Skin epidermis (tissue), 12 donors: ENCODE results near the gene FOXA3.

ENCODE experiments used
- H3K27ac ChIP-seq, 21 experiments: fragments of 200-600 bp; sonication (generic) in 11 of 21; one replicate each; pipeline ENCODE4 v1.5.0; 2020; ENCODE audit warnings: mild to moderate bottlenecking in 3 of 21, inconsistent platforms in 2 of 21, moderate library complexity in 2 of 21
- H3K4me3 ChIP-seq, 7 experiments: fragments of 200-600 bp; sonication (generic) in 2 of 7; one replicate each; pipeline ENCODE4 v1.5.0; 2020; ENCODE audit warnings: inconsistent platforms in 2 of 7, mild to moderate bottlenecking in 2 of 7, moderate library complexity in 1 of 7

The FOXA3 gene

DNA sequence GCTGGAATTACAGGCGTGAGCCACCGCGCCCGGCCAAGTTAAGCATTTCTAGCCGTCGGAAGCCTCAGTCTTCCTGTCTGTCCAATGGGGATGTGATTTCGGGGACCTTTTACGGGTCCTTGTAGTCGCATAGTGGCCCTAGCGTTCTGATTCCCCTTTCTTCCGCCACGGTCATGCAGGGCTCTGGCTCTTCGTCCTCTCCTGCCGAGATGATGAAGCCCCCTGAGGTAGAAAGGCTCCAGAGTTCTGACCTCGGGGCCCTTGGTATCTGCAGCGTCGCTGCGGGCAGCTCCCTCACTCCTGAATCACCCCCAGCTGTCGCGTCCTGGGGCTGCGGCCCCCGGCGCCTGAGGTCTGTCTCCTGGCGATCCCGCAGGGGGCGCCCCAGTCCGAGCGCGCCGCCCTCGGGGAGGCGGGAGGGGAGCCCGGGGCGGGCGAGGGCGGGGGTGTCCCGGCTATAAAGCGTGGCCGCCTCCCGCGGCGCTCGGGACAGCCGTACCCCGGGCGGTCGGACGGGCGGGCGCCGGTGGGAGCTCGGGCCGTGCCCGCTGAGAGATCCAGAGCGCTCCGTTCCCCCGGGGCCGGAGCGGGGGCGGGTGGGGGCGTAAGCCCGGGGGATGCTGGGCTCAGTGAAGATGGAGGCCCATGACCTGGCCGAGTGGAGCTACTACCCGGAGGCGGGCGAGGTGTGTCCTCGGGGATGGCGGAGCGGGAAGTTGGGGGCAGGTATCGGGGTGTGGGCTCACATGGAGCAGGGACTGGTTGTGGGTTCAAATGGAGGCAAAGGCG lies at the start of gene FOXA3:
TSS of gene FOXA3 (plus strand) at position 487 of the 789 bp plus-strand sequence. CDS start at position 618, 131 bp downstream.
- peak within 1 kb of the TSS in 2 of 21 experiments; percentile 94 to 95 for H3K27ac ChIP-seq
- peak within 1 kb of the TSS; percentile 67 to 97 (median 92) for H3K4me3 ChIP-seq

DNA sequence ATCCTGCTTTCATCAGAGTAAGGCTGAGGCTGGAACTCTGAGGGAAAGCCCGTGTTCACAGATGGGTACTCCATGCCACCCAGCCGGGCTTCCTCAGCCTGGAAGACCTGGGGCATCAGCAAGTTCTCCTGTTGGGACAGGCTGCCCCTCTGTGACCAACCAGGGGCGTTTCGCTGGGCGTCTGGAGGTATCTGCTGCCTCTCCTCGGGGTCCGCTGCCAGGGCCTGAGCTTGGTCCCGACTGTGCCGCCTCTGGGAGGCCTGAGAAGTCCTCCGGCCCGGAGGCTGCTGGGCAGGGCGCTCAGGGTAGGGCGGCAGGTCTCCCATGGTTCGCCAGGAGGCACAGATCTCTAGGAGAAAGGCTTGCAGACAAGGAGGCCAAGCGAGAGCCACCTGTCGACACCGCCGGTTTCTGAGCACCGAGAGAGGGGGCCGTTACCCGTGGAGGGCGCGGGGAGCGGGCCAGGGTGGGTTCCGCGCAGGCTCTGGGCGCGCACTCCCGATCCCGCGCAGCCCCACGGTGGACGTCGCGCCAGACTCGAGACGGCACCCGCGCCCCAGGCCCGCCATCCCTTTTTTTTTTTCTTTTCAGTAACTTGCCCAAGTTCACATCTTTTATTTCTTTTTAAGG lies 49.2 kb upstream of the FOXA3 start, which contains the start of gene RSPH6A:
TSS of gene RSPH6A (minus strand) at position 458 of the 630 bp plus-strand sequence. CDS start at position 326, 132 bp downstream.
- Histone ChIP-seq H3K27ac (peak within 1 kb of the TSS in 1 of 21 experiments; percentile 26), H3K4me3 (peak within 1 kb of the TSS in 3 of 7 experiments; percentile 1 to 18 (median 11))

DNA sequence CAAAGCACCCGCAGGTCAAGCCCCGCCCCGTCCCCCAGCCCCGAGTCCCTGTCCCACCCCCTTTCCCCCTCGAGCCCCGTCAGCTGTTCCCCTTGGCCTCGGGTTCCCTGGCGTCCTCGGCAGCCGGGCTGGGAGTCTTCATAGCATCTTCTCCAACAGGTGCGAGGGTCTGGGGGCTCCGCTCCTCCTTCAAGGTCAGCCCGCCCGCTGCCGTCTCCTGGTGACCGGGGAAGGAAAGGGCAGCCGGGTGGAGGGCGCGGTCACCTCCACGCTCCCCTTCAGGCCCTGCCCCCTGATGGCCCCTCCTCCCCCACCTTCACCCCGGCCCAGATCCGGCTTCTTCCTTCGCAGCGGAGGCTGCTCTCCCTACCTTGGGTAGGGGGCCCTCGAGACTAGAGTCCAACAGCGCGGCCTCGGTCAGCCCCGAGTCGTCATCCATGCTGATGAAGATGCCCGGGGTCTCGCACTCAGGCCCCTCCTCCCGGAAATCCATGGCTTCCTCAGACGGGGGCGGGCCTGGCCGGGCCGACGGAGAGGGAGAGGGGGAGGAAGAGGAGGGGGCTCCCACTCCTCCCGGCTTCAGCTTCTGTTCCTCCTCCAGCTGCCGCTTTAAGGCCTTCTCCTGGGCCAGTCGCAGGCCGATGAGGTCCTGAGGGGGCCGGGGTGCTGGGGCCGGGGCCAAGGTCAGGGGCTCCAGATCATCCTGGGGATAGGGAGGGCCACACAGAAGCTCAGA lies 48.5 kb upstream of the FOXA3 start:
- Histone ChIP-seq H3K4me3 (peak overlapping the region in 3 of 7 experiments; percentile 1 to 18 (median 11)), H3K27ac (no peak overlapping the region)

DNA sequence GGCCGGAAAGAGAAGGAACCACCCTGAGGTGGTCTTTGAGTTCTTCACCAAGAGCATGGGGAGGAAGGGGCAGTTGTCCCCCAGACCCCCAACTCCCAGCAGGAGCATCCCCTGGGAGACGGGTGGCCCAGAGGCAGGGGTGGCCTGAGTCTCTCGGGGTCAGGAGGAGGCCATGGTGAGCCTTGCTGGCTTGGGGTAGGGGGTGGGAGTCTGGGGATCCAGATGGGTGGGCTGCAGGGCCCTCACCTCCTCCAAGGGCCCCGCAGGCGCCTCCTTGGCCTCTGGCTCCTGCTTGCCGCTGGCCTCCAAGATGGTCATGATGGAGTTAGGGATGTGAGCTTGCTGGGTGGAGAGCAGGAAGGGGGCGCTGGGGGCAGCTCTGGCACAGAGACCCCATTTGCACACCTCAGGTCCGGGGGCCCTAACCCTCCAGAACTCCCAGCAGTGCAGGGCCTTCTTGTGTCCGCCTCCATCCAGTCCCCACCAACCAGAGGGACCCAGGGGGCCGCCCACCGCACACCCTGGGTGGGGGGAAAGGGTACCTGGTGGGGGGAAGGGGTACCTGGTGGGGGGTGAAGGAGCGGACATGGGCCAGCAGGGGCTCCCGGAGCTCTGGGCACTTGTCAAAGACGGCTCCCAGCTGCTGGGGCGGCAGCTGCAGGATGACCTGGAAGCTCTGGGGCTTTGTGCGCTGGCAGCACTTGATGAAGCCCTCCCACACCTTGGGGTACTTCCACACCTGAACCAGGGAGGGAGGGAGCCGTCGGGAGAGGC lies 47.7 kb upstream of the FOXA3 start:
- Histone ChIP-seq H3K27ac (no peak overlapping the region), H3K4me3 (no peak overlapping the region)

DNA sequence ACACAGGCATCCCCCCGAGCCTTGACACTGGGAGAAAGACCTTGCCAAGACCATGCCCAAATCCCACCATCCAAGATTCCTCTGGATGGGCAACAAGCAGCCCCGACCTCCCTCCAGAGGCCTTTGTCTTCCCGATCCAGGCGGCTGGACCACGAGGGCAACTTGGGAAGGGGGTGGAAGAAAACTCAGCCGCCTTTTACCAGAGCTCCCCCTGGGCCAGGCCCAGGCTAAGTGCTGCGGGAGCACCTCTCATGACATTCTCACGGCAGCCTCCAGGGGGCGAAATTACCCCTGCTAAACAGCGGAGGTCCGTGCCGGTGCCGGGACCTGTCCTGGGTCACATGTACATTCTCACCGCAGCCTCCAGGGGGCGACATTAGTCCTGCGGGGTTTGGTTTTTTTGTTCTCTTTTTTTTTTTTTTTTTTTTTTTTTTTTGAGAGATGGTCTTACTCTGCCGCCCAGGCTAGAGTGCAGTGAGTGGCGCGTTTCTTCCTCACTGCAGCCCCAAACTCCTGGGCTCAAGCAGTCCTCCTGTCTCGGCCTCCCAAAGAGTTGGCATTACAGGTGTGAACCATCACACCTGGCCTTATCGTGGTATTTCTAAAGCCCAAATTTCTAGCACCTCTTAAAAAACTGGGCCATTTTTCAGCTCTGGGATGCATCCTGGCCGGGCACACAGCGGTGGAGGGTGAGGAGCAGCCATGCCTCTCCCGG lies 47.0 kb upstream of the FOXA3 start:
- H3K4me3 ChIP-seq: no peak overlapping the region
- H3K27ac ChIP-seq: no peak overlapping the region

DNA sequence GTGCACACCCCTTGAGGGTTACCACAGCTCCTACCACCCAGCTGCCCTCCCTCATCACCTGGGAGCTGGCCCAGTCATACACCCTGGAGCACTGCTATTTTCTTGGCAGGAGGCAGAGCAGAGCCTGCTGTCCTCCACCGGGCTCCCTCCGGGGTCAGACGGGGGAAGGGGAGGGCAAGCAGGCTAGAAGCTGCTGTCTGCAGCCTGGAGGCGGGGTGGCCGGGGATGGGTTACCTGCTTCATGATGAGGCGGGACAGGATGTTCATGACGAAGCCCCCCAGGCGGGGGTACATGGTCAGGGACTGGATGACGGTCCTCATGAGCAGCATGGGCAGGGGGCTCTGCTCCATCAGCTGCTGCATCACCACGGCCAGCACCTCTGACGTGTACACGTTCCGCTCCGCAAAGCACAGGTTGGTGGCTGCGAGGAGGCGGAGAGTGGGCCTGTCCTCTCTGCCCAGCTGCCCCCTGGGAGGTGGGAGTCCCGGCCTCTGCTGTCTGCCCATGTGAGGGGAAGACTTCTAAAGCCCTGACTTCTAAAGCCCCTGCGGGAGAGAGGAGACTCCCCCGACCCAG lies 46.3 kb upstream of the FOXA3 start:
- Histone ChIP-seq H3K27ac (no peak overlapping the region), H3K4me3 (no peak overlapping the region)

DNA sequence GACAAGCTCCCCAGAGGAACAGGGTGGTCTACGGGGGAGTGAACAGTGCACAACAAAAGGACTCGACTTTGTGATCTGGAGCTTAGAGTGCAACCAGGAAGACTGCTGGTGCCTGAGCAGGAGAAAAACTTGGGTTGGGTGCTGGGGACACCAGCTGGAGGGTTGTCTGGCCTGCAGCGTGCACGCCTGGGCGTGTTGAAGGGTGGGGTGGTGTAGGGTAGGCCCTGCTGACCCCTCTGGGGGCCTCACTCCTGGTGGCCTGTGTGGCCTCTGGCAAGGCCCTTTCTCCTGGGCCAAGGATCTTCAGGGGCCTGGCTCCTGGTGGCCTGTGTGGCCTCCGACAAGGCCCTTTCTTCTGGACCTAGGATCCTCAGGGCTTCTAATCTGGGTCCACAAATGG lies 44.4 kb upstream of the FOXA3 start:
- Histone ChIP-seq H3K27ac (no peak overlapping the region), H3K4me3 (no peak overlapping the region)

DNA sequence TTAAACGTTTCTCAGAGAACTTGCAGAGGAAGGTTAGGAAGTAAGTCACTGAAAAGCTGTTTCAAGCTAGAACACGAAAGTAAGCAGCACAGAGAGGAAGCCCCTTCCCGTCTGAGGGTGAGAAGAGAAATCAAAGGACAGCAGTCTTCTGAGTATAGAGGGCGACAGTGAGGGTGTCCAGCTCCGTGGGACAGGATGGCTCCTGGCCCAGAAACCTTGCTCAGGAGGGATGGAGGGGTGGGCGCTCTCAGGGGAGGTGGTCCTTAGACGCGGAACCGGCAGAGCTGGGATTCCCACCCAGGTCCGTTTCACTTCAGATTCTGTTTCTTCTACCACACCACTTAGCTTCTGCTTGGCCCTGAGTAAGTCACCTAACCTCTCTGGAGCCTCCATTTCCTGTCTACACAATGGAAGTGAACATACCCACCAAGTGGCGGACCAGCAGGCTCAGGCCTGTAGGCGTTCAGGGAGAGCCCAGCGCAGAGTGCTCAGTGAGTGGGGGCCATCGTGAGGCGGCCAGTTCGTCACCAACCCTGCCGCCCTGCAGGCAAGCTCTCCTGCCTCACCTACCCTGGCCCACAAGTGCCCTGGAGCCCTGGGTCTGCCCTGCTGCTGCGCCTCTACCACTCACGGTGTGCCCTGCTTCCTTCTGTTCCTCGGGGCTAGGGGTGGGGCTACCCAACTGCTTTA lies 43.6 kb upstream of the FOXA3 start:
- Histone ChIP-seq H3K4me3 (no peak overlapping the region), H3K27ac (no peak overlapping the region)

DNA sequence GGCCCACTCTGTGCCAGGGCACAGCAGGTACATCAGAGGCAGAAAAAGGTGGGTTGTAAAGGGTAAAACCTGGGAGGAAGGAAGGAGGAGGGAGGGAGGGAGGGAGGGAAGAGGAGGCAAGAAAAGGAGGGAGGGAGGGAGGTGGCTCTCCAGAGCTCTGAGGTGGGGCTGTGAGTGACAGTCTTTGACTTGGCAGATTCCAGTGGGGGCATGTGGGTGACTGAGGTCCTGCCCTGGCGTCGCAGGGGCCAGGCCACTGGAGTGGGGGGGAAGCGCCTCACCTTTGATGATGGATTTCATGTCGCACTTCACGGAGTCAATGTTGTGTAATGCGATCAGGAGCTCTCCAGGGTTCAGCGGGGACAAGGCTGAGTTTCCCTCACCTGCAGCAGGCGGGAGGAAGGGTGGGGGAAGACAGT lies 43.0 kb upstream of the FOXA3 start:
- Histone ChIP-seq H3K27ac (no peak overlapping the region), H3K4me3 (no peak overlapping the region)

DNA sequence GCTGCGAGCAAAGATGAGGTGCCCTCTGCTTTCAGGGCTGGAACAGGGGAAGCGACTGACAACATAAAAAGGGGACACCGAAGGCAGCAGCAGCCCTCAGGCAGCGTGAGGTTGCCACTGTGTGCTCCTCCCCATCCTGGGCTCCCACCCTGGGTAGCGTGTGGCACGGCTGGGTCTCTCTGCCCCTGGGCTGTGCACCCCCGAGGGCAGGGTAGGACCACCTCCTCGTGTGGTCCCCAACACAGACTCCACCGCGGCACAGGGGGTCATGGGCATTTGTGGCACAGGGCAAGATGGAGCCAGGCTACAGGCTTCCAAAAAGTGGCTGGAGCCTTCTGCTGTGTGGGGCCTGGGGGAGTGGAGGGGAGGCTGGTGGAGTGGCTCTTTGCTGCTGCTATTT lies 42.6 kb upstream of the FOXA3 start:
- H3K27ac ChIP-seq: no peak overlapping the region
- H3K4me3 ChIP-seq: no peak overlapping the region

DNA sequence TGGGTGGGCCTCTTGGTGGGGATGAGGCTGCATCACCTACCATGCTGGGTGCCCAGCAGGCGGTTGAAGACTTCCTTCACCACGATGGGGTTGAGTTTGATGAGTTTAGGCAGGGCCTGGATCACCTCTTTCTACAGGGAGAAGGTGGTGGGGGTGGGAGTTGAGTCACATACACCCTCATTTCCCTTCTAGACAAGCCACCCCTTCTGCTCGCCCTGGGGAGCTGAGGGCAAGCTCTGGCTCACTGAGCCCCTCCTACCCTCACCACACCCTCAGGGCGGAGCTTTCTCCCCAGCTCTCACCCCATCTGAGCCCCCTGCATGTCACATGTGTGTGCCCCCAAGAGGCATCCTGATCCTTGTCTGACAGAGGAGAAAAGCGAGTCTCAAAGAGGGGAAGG lies 41.4 kb upstream of the FOXA3 start:
- Histone ChIP-seq H3K4me3 (no peak overlapping the region), H3K27ac (no peak overlapping the region)

DNA sequence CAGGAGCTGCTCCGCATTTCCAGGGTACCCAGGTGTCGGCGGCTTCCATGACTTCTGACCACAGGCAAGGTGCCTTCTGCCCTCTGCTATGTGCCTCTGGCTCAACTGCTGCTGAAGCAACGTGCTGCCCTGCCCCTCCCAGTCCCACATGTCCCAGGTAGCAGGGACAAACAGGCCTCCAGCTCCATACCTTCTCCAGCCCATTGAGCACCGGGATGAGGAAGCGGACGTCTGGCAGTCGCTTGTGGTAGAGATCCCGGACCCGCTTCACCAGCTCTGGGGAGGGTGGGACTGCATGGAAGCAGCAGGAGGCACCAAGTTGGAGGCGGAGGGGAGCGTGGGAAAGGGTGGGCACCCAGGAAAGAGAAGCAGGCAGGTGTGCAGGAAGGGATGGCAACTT lies 40.9 kb upstream of the FOXA3 start:
- Histone ChIP-seq H3K4me3 (no peak overlapping the region), H3K27ac (no peak overlapping the region)

DNA sequence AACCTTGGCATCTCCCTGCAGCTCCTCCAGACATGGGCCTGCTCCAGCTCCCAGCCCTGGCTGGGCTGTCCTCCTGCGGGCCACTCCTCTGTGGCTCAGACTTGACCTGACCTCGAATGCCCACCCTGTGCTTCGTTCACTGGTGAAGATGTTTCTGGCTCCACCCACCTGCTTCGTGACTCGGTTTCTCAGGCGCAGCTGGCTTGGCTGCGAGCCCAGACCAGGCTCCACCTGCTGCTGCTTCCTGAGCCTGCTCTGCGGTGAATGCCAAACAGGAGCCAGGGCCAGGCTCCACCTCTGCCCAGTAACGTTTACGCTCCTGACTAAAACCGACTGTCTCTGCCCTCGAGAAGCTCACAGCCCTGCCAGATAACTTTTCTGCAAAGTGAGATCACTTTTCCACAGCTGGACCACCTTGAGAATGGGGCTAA lies 40.1 kb upstream of the FOXA3 start:
- H3K27ac ChIP-seq: no peak overlapping the region
- H3K4me3 ChIP-seq: no peak overlapping the region

DNA sequence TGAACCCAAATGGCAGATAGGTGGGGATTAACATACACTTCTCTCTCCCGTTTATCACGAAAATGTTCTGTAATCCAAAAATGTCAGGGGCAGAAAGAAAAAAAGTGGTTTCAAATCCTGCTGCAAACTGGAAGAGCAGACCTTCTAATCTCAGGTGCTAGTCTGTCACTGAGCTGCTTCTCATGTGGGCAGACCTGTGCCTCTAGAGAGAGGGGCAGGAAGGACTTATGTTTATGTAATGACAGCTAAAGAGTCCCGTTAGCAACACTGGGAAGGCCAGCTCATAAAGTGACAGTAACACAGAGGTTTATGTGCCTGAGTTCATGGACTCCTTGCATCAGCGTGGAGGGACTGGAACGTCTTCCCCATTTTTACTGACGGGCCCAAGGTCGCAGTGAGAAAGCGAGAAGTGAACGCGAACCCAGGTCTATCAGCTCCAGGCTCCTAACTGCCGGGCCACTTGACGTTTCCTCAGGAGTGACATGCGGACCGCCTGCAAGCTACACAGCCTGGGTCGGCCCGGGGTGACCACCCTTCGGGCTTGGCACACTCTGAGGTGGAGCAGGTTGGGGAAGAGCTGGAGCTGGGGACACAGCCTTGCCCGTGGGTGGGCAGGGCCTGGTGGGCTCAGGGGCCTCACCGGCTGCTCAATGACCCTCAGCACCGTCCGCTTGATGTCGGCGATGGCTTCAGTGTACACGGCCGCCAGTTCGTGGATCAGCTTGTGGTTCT lies 39.4 kb upstream of the FOXA3 start:
- H3K27ac ChIP-seq: no peak overlapping the region
- no peak overlapping the region for H3K4me3 ChIP-seq

DNA sequence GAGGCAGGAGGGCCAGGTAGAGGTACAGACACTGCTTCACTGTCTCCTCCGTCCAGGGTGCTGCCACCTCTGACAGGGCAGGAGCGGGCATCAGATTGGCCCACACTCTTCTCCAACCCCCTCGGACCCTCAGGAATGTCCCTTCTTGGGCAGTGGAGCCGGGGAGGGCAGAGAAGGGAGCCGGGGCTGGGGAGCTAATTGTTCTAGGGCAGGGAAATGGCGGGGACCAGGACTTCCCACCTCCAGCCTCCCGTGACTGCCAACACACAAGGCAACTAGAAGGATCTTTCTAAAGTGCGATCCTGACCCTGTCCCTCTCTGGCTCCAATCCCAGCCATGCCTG lies 38.9 kb upstream of the FOXA3 start:
- no peak overlapping the region for H3K27ac ChIP-seq
- no peak overlapping the region for H3K4me3 ChIP-seq

DNA sequence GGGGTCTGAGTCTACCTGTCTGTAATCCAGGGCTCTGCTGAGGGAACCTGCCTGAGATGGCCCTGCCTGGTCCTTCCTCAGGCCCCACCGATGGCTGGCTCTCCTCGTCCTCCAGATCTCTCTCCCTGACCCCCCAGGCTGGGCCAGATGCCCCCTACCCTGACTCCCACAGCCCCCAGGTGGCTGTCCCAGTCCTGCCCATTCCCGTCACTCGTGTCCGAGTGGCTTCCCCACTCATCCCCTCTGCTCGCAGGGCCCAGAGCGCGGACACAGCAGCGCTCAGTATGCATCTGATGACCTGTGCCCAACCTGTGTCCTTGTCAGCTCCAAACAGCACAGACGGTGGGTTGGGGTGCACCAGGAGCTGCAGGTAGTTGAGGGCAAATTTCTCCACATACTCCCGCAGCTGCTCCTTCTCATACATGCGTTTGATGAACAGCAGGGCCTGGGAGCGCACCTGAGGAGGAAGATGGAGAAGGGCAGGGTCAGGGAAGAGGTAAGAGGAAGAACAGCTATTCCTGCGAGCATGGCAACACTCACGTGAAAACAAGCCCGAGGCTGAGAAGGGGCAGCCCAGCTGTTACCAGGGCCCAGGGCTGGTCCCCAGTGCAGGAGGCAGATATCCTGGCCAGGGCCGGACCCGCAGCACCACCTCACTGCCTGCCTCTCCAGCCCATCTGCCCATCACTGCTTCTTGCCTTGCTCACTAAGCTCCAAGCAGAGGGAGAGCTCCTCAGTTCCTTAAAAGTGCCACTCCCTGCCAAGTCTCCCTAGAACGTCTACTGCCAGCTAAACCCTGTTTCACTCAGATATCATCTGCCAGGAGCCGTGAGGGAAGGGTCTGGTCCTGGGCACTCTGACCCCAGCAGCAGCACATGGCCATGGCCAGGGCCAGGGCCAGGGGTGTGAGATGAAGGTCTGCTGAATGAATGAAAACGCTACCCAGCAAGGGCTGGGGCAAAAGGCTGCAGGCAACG lies 37.9 kb upstream of the FOXA3 start:
- Histone ChIP-seq H3K27ac (no peak overlapping the region), H3K4me3 (no peak overlapping the region)

DNA sequence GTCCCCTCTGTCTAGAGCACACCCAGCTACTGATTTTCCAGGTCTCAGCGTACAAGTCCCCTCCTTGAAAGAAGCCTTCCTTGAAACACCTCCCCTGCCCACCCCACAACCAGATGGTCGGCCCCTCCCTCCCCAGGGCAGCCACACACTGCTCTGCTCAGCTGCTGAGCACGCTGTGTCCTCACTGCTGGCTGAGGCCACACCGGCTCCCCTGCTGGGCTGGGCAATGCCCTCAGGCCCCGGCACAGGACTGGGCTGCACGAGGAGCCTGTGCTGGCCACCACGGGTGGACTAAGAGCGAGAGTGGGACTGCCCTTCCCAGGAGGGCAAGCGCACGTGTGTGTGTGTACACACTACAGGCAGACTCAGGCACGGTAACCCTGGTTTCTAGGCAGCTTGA lies 37.2 kb upstream of the FOXA3 start:
- Histone ChIP-seq H3K27ac (no peak overlapping the region), H3K4me3 (no peak overlapping the region)
